GM18505 (cell line): Measurements from ENCODE around the gene NTN1.

ENCODE experiments used
- ATAC-seq: cut with Tn5 transposase; IDR thresholded peaks from one replicate; pipeline ENCODE4 v1.9.1; 2021; ENCODE audit not compliant: unreplicated experiment
- POLR2A ChIP-seq: IDR thresholded peaks from 4 replicates; pipeline ENCODE4 v1.6.1; 2011; ENCODE audit warnings: borderline replicate concordance; ENCODE audit not compliant: insufficient read depth, insufficient read length; ENCODE audit errors: extremely low read depth

NTN1 gene

DNA sequence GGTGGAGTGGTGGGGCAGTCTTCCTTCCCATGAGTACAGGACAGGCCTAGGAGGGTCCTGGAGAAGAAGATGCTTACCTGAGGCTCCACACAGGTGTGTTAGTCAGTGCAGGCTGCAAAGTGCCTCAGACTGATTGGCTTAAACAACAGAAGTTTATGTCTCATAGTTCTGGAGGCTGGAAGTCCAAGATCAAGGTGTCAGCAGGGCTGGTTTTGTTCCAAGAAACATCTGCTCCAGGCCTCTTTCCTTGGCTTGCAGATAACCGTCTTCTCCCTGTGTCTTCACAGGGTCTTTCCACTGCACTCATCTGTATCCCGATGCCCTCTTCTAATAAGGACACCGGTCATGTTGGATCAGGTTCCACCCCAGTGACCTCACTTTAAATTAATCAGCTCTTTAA, 153.0 kb downstream of the NTN1 start:
- TF ChIP-seq POLR2A, result no peak

DNA sequence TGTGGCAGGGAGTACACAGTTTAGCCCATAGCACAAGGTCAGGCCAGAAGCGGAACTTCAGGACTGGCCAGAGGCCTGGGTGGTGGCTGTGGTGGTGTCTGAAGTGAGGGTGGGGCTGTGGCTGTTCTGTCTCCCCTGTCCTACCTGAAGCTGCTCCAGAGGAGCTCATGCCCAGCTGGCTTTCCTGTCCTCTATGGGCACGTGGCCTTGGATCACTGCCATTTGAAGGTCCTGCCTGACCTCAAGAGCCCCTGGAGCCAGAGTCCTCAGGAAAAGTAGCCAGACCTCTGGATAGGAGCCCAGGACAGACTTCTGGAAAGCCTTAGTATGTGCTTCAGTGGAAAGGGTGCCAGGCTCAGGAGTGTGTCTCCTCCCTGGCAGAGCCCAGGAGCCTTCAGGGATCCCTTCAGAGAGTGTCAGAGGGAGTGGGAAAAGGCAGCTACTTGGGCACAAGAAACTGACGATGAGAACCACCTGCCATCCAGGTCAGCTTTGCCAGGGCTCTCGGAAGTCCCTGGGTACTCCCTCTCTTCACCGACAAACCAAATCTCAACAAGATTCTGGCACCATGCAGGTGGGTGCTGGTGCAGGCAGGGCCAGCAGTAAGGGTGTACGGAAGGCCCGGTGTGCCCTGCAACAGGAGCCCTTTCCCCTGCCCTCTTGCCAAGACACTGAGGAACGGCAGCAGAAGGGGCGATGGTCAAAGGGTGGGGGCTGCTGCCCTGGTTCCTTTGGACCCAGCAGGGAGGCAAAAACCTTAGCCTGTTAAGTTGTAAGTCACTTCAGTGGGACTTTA, 153.7 kb downstream of the NTN1 start:
- ATAC-seq, result no peak
- no peak for TF ChIP-seq POLR2A

More for the DNA sequence above, 153.0 kb downstream of the NTN1 start:
- ATAC-seq, result no peak

- no peak for TF ChIP-seq POLR2A
- ATAC-seq, result no peak
Observed at GRCh38 chr17:9175700-9176467, 154.6 kb downstream of the NTN1 start.

- TF ChIP-seq POLR2A, result no peak
- no peak for ATAC-seq
Observed at GRCh38 chr17:9177212-9177611, 155.9 kb downstream of the NTN1 start.

- no peak for TF ChIP-seq POLR2A
Observed at GRCh38 chr17:9178319-9178718, 157.0 kb downstream of the NTN1 start.

GRCh38 chr17:9179602-9180001, 158.3 kb downstream of the NTN1 start:
- TF ChIP-seq POLR2A, result no peak
- ATAC-seq, result no peak

More at GRCh38 chr17:9178319-9178718, 157.0 kb downstream of the NTN1 start:
- no peak for ATAC-seq

- no peak for ATAC-seq
- TF ChIP-seq POLR2A, result no peak
Observed at GRCh38 chr17:9181640-9182039, 160.3 kb downstream of the NTN1 start.

DNA sequence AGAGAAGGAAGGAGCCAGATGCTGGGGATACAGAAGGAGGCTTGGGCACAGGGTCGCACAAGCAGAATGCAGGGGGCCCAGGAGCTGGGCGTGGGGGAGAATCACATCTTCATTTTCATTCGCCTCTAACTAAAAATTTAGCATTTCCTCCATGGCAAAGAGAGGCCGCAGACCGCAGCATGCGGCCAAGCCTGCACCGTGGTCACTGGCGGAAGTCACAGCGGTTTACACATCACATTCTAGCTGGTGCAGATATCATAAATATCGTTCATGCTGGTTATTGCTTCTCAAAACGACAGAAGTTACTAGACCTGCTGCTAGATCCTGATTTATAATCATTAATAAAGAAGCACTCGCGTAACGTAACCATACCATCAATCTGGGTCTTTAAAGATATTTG, 162.0 kb downstream of the NTN1 start:
- ATAC-seq, result no peak
- no peak for TF ChIP-seq POLR2A

DNA sequence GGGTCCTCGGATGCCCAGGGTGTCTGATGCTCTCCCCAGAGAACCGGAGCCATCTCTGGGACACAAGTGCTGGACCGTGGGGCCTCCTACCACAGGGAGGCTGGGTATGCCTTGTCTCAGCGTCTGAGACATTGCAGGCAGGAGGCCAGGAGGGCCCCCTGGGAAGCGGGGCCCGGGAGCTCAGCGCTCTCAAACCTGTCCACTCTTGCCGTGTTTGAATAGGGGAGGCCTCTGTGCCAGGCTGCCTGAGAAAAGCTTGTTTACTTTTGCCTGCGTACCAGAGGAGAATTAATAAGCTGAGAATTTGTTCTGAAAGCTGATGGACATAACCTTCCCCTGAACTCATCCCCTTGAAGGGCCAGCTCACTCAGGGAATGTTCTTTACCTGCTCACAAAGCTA, 163.8 kb downstream of the NTN1 start:
- TF ChIP-seq POLR2A, result no peak
- no peak for ATAC-seq

- ATAC-seq, result no peak
- no peak for TF ChIP-seq POLR2A
Observed at GRCh38 chr17:9185688-9186284, 164.5 kb downstream of the NTN1 start.

GRCh38 chr17:9187828-9188227, 166.5 kb downstream of the NTN1 start:
- TF ChIP-seq POLR2A, result no peak
- ATAC-seq, result no peak

GRCh38 chr17:9188367-9188766, 167.1 kb downstream of the NTN1 start:
- no peak for ATAC-seq
- TF ChIP-seq POLR2A, result no peak

DNA sequence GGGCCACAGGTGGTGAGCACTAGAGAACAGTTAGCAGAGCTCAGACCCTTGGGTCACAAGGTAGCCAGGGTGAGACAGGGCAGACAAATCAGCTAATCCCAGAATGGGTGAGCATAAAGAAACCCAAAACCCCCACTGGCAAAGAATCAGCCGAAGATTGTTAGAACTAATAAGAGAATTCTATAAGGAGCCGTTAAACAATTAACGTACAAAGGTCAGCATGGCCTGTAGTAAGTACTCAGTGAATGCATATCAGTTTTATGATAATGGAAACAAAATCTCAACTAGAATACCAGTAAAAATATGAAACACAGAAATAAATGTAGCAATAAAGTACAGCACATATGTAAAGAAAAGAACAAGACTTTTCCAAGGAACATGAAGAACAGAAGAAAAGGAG, 168.6 kb downstream of the NTN1 start:
- TF ChIP-seq POLR2A, result no peak
- no peak for ATAC-seq

GRCh38 chr17:9192010-9192409, 170.7 kb downstream of the NTN1 start:
- no peak for ATAC-seq
- no peak for TF ChIP-seq POLR2A

DNA sequence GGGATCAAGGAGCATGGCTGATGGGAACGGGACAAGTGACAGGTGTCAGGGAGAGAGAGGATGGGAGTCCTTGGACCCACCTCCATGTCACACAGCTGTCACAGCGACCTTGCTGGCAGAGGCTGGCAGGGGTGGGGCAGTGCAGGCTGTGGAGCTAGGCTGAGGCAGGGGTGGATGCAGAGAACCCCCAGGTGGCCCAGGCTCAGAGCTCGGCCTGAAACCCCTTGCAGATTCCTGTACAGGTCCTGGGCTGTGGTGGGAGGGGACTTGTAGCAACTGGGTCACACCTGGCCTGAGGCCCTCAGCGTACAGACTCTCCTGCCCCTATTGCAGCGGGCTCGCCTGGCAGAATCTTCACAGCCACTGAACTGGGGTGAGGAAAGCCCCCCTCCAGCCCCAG, 174.1 kb downstream of the NTN1 start:
- TF ChIP-seq POLR2A, result no peak
- no peak for ATAC-seq
